GM18909 (cell line): ENCODE results near the gene LIN52.

Source experiments
- ATAC-seq: cut with Tn5 transposase; IDR thresholded peaks from one replicate; pipeline ENCODE4 v1.9.1; 2021; ENCODE audit warnings: mild to moderate bottlenecking; ENCODE audit not compliant: unreplicated experiment, poor library complexity

Gene LIN52

GRCh38 chr14:74219277-74220205, 134.8 kb downstream of the LIN52 start:
- ATAC-seq = no peak

GRCh38 chr14:74220991-74221390, 136.2 kb downstream of the LIN52 start:
- ATAC-seq = no peak

DNA sequence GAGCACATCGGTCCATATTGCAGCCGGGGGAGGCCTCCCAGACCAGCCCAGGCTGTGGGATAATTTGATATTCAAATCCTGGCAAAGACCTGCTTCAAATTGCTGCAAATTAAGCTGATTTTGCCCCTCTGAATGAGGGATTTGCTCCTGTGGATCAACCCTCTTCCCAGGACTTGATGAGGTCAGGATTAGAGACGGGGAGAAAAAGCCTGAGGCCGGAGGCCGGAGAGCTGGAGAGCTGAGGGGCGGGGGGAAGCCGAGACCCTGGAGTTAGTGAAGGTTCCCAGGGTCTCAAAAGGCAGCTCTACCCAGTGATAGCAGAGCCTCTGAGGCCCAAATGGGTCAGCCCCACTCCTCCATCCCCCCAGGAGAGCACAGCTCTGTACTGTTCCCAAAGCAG, 137.0 kb downstream of the LIN52 start:
- ATAC-seq = no peak

- ATAC-seq = no peak
These were observed 138.3 kb downstream of the LIN52 start for GRCh38 chr14:74223016-74223415.

GRCh38 chr14:74231784-74232183, 147.0 kb downstream of the LIN52 start:
- ATAC-seq = no peak

DNA sequence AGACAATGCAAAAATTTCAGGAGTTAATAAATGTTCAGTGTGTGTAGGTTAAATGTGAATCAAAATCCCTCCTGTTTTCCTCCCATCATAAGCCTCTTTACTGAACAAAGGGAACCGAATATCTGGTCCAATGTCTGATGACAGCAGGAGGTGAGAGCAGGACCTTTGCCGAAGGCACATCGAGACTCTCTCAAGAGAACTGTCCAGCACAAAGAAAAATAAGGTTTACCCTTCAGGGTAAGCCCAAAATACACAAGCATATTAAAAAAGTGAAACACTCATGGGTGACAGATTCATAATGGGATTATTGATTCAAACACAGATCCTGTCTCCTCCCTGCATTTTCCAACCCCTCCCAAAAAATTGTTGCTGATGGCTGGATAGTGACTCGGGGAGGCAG, 150.3 kb downstream of the LIN52 start:
- ATAC-seq = no peak

DNA sequence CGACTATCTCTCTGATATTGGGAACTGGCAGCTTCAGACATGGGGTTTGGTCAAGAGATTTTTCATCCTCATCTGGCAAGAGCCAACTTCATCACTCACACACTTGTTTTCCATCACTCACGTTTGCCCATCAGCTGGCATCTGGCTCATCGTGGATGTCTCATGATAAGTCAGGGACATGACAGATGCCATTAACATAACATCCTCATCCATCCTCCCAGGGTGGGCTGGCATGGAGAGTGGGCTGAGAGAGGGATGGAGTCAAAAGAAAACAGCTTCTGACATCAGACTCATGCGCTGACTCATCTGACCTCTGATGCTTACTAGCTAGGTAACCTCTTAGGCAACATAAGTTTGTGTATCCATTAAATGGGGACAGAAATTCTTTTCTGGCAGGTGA, 152.7 kb downstream of the LIN52 start:
- no peak for ATAC-seq

- no peak for ATAC-seq
These were observed 154.5 kb downstream of the LIN52 start, which contains the start of gene VSX2 for GRCh38 chr14:74238974-74239847. Gene VSX2 (plus strand): TSS chr14:74239449. CDS start chr14:74239562, 113 bp downstream.

DNA sequence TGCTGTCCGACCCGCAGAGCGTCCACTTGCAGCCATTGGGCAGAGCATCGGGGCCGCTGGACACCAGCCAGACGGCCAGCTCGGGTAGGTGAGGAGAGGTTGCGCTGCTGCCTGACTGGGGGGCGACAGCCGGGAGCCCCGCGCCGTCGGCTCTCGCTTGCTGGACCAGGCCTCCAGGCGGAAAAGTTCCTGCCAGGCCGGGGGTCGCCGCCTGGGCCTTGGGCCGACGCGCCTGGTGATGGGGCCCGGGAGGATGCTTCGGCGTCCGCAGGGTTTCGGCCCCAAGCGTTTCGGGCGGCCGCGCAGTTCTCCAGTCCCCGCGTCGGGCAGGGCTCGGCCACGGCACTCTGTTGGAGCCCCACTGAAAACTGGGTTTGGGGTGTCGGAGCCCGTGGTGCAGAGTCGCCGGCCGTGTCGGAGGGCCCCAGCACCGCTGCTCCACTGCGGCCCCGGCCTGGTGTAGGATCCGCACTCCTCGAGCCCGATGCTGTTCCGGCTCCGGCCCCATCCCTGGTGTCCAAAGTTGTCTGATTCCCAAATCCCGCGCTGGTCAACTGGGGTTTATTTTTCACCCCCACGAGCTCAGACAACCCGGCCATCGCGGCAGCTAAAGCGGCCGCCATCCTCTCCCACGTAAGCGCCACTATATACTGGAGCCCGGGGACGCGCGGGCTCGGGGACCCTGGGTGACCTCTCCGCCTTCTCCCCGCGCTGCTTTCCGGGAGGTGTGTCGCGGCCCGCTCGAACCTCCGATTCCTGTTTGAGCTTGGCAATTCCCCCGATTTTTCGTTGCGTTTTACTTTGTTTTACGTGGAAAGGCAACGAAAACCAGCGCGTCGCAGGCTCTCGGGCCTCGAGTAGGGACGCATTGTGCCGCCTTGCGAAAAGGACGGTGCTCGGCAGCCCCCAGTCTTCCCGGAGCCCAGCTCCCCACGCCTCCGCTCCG, 155.4 kb downstream of the LIN52 start:
- ATAC-seq = no peak

DNA sequence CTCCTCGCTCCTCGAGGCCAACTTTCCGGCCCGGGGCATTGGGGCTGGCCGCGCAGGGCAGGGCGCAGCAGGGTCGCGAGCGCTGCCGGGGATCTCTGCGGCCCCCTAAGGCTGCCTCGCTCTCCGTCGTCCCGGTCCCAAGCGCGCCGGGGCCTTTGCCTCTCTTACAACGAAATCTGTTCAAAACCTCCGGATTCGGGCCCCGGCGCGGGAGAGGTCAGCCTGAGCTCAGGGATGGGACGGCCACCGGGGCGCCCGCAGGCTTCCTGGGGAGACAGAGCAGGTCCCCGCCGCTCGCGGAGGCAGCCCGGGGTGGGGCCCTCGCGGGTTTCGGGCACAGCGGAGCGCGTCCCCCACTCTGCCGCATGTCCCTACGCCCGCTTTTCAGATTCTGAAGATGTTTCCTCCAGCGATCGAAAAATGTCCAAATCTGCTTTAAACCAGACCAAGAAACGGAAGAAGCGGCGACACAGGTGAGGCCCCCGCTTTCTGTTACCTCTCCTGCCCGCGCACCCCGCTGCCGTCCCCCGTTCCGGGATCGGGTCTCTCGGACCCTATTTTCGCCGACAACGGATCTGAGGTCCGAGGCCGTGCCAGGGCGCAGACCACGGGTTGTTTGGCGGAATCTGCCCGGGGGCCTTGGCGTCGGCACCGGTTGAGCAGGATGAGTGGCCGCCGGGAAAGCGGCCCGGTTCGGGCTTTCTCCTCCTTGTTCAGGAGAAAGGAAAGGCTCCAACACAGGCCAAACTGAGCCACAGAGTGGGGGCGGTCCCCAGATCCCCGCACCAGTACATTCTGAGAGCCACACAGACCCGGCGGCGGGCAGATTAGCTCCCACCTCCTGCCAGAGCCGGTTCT, 156.3 kb downstream of the LIN52 start:
- no peak for ATAC-seq

- ATAC-seq = no peak
These were observed 156.9 kb downstream of the LIN52 start for GRCh38 chr14:74241652-74242017.

GRCh38 chr14:74242021-74242779, 157.4 kb downstream of the LIN52 start:
- no peak for ATAC-seq

DNA sequence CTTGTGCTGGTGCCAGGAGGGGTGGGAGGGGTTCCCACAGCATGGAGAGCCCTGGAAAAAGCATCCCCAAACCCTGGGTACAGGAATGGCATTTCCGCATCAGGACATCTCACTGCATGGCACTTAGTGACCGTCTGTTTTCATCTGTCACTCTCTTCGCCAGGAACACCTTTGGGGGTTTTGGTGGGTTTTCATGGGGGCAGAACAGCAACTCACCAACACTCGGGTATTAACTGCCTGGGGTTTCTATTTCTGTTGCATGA, 158.0 kb downstream of the LIN52 start:
- ATAC-seq = no peak

GRCh38 chr14:74243051-74243450, 158.3 kb downstream of the LIN52 start:
- no peak for ATAC-seq

DNA sequence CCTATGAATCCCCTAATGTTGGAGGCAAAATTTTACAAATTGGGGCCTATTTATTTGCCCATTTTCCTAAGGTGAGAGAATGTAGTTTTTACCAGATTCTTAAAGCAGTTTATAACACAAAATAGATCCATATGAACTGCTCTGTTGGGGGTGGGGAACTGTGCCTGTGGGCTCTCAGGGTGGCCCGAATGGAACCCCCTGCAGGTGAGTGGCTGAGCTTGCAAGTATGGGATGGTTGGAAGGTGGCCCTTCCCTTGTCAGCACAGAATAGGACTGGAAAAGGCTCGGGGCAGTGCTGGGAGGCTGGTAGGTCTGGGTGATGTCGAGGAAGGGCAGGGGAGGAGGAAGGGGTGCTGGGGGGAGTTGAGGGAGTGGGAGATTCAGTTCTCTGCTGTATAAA, 159.4 kb downstream of the LIN52 start:
- ATAC-seq = no peak

- ATAC-seq = no peak
These were observed 160.5 kb downstream of the LIN52 start for GRCh38 chr14:74245292-74245691.

DNA sequence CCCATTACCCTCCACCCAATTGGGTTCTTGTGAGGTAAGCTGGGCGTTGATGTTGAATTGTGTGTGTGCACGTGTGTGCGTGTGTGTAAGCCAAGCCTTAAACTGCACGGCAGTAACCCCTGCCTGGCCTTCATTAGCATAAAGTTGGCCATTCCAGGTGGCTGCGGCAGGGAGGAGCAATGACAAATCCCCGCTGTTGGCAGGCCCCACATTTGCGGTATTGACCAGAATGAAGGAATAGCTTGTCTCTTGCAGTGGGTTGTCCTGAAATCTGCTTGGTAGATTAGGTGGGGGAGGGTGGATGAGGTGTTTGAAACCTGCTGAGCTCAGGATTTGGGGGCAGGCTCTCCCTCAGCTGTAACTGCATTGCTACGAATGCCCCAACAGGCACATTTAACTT, 161.8 kb downstream of the LIN52 start:
- ATAC-seq = no peak

- ATAC-seq = no peak
These were observed 163.3 kb downstream of the LIN52 start for GRCh38 chr14:74248017-74248416.
